K562 (cell line): ENCODE data around the gene SHISA2. TPM values are rescaled to one million over a fixed set of nuclear protein-coding genes. Genes with fewer than 3 reads are reported as not detected.

Experiments
- ATAC-seq: fragments of 200-7000 bp; cut with Tn5 transposase; 3 replicates; pipeline ENCODE4 v1.9.1; 2020; ENCODE audit warnings: moderate library complexity
- BruUV-seq: library from RNA; stranded (reverse); fragments of 400-500 nt; replicated peaks from 2 replicates; lab custom pipeline; 2021; lab: Mats Ljungman, UMichigan
- CTCF ChIA-PET: fragments of 300-600 bp; formaldehyde crosslinking; extraction: SDS; loops from one replicate; lab custom pipeline; 2021; ENCODE audit warnings: low intra/inter-chr PET ratio; lab: Yijun Ruan, JAX
- POLR2A ChIA-PET: fragments of 300-600, 350-650 bp; sonication (Branson Sonifier 250); formaldehyde crosslinking; extraction: SDS; loops from one replicate; lab custom pipeline; 2021; ENCODE audit warnings: antibody characterized with exemption, inconsistent platforms; lab: Yijun Ruan, JAX
- DNase-seq, 4 experiments: peaks; one replicate each; pipeline versions ENCODE4 v3.0.0 to v3.0.0-alpha.2; 2011 to 2018; ENCODE audit warnings: low spot score in 3 of 4, mixed read lengths in 3 of 4; ENCODE audit errors: extremely low read depth in 1 of 4
- FAIRE-seq: peaks from 2 replicates; lab custom pipeline; 2011; peaks lifted over from hg19 to GRCh38; lab: Jason Lieb, UNC
- H2AFZ ChIP-seq: 2 replicates; pipeline ENCODE4 v1.6.0; 2011; ENCODE audit warnings: low read depth, low read length, control low read depth, inconsistent platforms
- H3K27ac ChIP-seq: fragments of 200-600 bp; 3 replicates; pipeline ENCODE4 v1.8.0; 2011; ENCODE audit warnings: low read depth, mild to moderate bottlenecking, control low read depth, inconsistent platforms, low read length, moderate library complexity, mixed read lengths; ENCODE audit errors: extremely low read depth
- H3K27me3 ChIP-seq, 2 experiments: fragments of 300-600 bp in 1 of 2; 2 replicates in 1 of 2; 3 replicates in 1 of 2; pipeline versions ENCODE4 v1.6.0 to v1.8.0; 2011; ENCODE audit warnings: inconsistent platforms in 2 of 2, low read length in 2 of 2, mild to moderate bottlenecking in 1 of 2, mixed read lengths in 1 of 2, moderate library complexity in 1 of 2; ENCODE audit not compliant: control insufficient read depth in 2 of 2, insufficient read depth in 2 of 2
- H3K36me3 ChIP-seq: fragments of 300-600 bp; 3 replicates; pipeline ENCODE4 v1.8.0; 2011; ENCODE audit warnings: mild to moderate bottlenecking, low read length, inconsistent platforms; ENCODE audit not compliant: control insufficient read depth, insufficient read depth
- H3K4me1 ChIP-seq, 2 experiments: fragments of 200-600 bp in 1 of 2; replicated peaks in 1 of 2; 2 replicates in 1 of 2; 3 replicates in 1 of 2; pipeline versions ENCODE4 v1.5.1 to v1.8.0; 2011; ENCODE audit warnings: inconsistent platforms in 2 of 2, low read length in 2 of 2, mild to moderate bottlenecking in 1 of 2, mixed read lengths in 1 of 2, moderate library complexity in 1 of 2; ENCODE audit not compliant: control insufficient read depth in 2 of 2, insufficient read depth in 2 of 2
- H3K4me2 ChIP-seq: 2 replicates; pipeline ENCODE4 v1.6.1; 2011; ENCODE audit warnings: low read length, control low read depth, inconsistent platforms, mixed read lengths; ENCODE audit not compliant: insufficient read depth
- H3K4me3 ChIP-seq: fragments of 200-600 bp; sonication (generic), shearing (Covaris generic); 2 replicates; pipeline ENCODE4 v1.5.1; 2016; ENCODE audit warnings: control low read depth, inconsistent platforms
- H3K79me2 ChIP-seq: fragments of 200-600 bp; 3 replicates; pipeline ENCODE4 v1.8.0; 2011; ENCODE audit warnings: low read length, inconsistent platforms; ENCODE audit not compliant: control insufficient read depth, insufficient read depth
- H3K9ac ChIP-seq, 2 experiments: 2 replicates each; pipeline versions ENCODE4 v1.6.0 to v1.6.1; 2011; ENCODE audit warnings: low read depth in 2 of 2, low read length in 2 of 2, control low read depth in 1 of 2, inconsistent platforms in 1 of 2, mild to moderate bottlenecking in 1 of 2, mixed read lengths in 1 of 2; ENCODE audit not compliant: insufficient read depth in 1 of 2
- H3K9me1 ChIP-seq: one replicate; pipeline ENCODE4 v1.6.0; 2011; ENCODE audit warnings: inconsistent platforms, mild to moderate bottlenecking, low read length, moderate library complexity; ENCODE audit not compliant: control insufficient read depth, insufficient read depth
- H3K9me3 ChIP-seq: replicated peaks from 2 replicates; pipeline ENCODE4 v1.5.1; 2011; ENCODE audit warnings: low read depth, low read length, inconsistent platforms; ENCODE audit not compliant: control insufficient read depth, insufficient read depth
- H4K20me1 ChIP-seq: replicated peaks from 2 replicates; pipeline ENCODE4 v1.6.1; 2011; ENCODE audit warnings: low read length, inconsistent platforms, mixed read lengths; ENCODE audit not compliant: control insufficient read depth, insufficient read depth
- CAMTA2 ChIP-seq: fragments of 250-450 bp; sonication (Bioruptor Pico); conservative IDR thresholded peaks from 2 replicates; pipeline ENCODE4 v1.5.1; 2022
- CCAR2 ChIP-seq: fragments of 200-400 bp; formaldehyde crosslinking; IDR thresholded peaks from 2 replicates; pipeline ENCODE4 v1.6.1; 2017; ENCODE audit warnings: mild to moderate bottlenecking, low read depth, low read length
- COPS2 ChIP-seq: fragments of 450-650 bp; conservative IDR thresholded peaks from 2 replicates; pipeline ENCODE4 v1.6.1; 2016; ENCODE audit warnings: mild to moderate bottlenecking, moderate library complexity
- ELF1 ChIP-seq: fragments of 200-800 bp; sonication (Bioruptor generic); IDR thresholded peaks from 2 replicates; pipeline ENCODE4 v1.6.1; 2016; ENCODE audit warnings: missing genetic modification characterization, missing compliant biosample characterization
- GATAD2A ChIP-seq: fragments of 450-650 bp; IDR thresholded peaks from 2 replicates; pipeline ENCODE4 v1.6.1; 2017
- KLF13 ChIP-seq: fragments of 450-650 bp; IDR thresholded peaks from 2 replicates; pipeline ENCODE4 v1.6.1; 2016; ENCODE audit warnings: missing genetic modification characterization, low read depth, mild to moderate bottlenecking, missing compliant biosample characterization, moderate library complexity, borderline replicate concordance
- MCM7 ChIP-seq, 2 experiments: fragments of 450-650 bp; IDR thresholded peaks; 2 replicates each; pipeline ENCODE4 v1.6.1; 2016 to 2018
- NFATC3 ChIP-seq: fragments of 450-650 bp; IDR thresholded peaks from 2 replicates; pipeline ENCODE4 v1.6.1; 2017; ENCODE audit warnings: mild to moderate bottlenecking
- NFXL1 ChIP-seq: fragments of 450-650 bp; formaldehyde crosslinking; IDR thresholded peaks from 2 replicates; pipeline ENCODE4 v1.4.0; 2021; ENCODE audit warnings: mild to moderate bottlenecking
- NUFIP1 ChIP-seq: fragments of 450-650 bp; IDR thresholded peaks from 2 replicates; pipeline ENCODE4 v1.6.1; 2018; ENCODE audit not compliant: partially characterized antibody
- PURB ChIP-seq: sonication (generic); formaldehyde crosslinking; IDR thresholded peaks from 2 replicates; pipeline ENCODE4 v1.9.0; 2021; ENCODE audit warnings: low read depth, mild to moderate bottlenecking, missing genetic modification reagents
- RFX7 ChIP-seq: fragments of 250-450 bp; sonication (Bioruptor Pico); IDR thresholded peaks from 2 replicates; pipeline ENCODE4 v1.5.1; 2021; ENCODE audit warnings: mild to moderate bottlenecking
- SAP30 ChIP-seq: fragments of 200-600 bp; sonication (generic); IDR thresholded peaks from 2 replicates; pipeline ENCODE4 v1.6.1; 2012; ENCODE audit warnings: borderline replicate concordance, low read depth, mild to moderate bottlenecking, moderate library complexity, low read length, control low read depth, inconsistent platforms; ENCODE audit not compliant: insufficient read depth, poor library complexity, severe bottlenecking
- SMAD1 ChIP-seq: fragments of 150-350 bp; IDR thresholded peaks from 2 replicates; pipeline ENCODE4 v1.6.1; 2014; ENCODE audit warnings: low read length, low read depth; ENCODE audit not compliant: partially characterized antibody
- SREBF2 ChIP-seq: sonication (generic); formaldehyde crosslinking; IDR thresholded peaks from 2 replicates; pipeline ENCODE4 v1.4.0; 2020; ENCODE audit warnings: mild to moderate bottlenecking, missing genetic modification reagents
- XRCC3 ChIP-seq: fragments of 450-650 bp; IDR thresholded peaks from 2 replicates; pipeline ENCODE4 v1.6.1; 2017; ENCODE audit warnings: mild to moderate bottlenecking, moderate library complexity
- ZNF121 ChIP-seq: sonication (generic); formaldehyde crosslinking; conservative IDR thresholded peaks from 2 replicates; pipeline ENCODE4 v1.8.0; 2022; ENCODE audit warnings: missing genetic modification reagents
- ZNF324 ChIP-seq: fragments of 250-450 bp; sonication (Bioruptor Pico); IDR thresholded peaks from 2 replicates; pipeline ENCODE4 v1.4.0; 2020; ENCODE audit warnings: mild to moderate bottlenecking
- ZNF717 ChIP-seq: fragments of 250-450 bp; sonication (Bioruptor Pico); IDR thresholded peaks from 2 replicates; pipeline ENCODE4 v1.5.0; 2021
- WGBS: fragments of 100-300 bp; shearing (Covaris generic); methylation state at CpG from one replicate; pipeline ENCODE4 v1.1.6; 2016; ENCODE audit warnings: low coverage, mixed read lengths; ENCODE audit not compliant: insufficient coverage; ENCODE audit errors: missing lambda C conversion rate; 5-methylcytosine and 5-hydroxymethylcytosine counted together
- in situ Hi-C: fragments of 300-500 bp; cut with MboI; formaldehyde crosslinking; loops from 4 replicates; pipeline ENCODE4 v1.15.0; 2018; ENCODE audit warnings: inconsistent platforms, mixed read lengths
- intact Hi-C: fragments of 100-400 bp; cut with micrococcal nuclease; formaldehyde crosslinking; loops from 2 replicates; pipeline ENCODE4 v1.14.2; 2022
- polyA plus RNA-seq, 8 experiments: library from polyadenylated mRNA; depleted of rRNA in 4 of 8; stranded (reverse) in 5 of 8; unstranded in 3 of 8; fragments of >200 nt; fragmentation: Nextera tagmentation in 2 of 8; fragmentation: Illumina TruSeq in 1 of 8; extraction: Ambion mirVana in 2 of 8; extraction: Trizol in 1 of 8; gene quantifications; 2 replicates each; pipeline versions ENCODE4 v1.2.1 to v1.2.3, GENCODE V29; 2011 to 2014; ENCODE audit warnings: inconsistent platforms in 1 of 8, missing spikeins in 1 of 8
- total RNA-seq, 7 experiments: library from RNA; depleted of rRNA in 6 of 7; stranded (reverse); fragments of >200 nt in 6 of 7; fragmentation: Illumina TruSeq in 2 of 7; extraction: Trizol in 2 of 7; gene quantifications; 2 replicates each; pipeline versions ENCODE4 v1.2.1 to v1.2.3, GENCODE V29; 2011 to 2021; ENCODE audit warnings: low replicate concordance in 1 of 7
- TF ChIP-seq, protein P1 (sequence below): fragments of 250-450 bp; sonication (Bioruptor Pico); IDR thresholded peaks from 2 replicates; pipeline ENCODE4 v1.4.0; 2020; ENCODE audit warnings: mild to moderate bottlenecking, moderate library complexity

Gene SHISA2
- total and polyA plus RNA-seq, 9 of the 15 experiments (the other 6 are each of a cell fraction or from before 2014, with no cell fraction given), result not detected

DNA sequence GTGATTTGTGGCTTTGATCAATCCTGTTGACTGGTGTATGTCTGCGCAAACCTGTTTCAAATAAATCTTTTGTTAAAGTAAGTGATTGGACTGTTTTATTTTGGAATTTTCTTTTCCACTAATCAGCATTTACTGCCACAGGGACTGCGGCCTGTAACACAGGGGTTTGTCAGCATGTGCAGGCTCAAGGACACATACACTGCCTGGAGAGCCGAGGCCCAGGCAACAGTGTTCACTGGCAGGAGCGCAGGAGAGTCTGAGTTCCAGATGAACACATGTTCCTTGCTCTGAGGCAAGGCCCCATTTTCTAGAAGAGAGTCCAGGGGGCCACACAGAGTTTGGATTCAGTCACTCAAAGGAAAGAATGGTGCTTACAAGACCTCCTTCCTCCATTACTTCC is 26.0 kb downstream of the SHISA2 start:
- no peak overlapping the region for H3K4me2 ChIP-seq
- TF ChIP-seq ZNF717 (CRISPR knock-in tag) (no peak), KLF13 (tag) (no peak), ZNF121 (CRISPR knock-in tag) (no peak), SREBF2 (CRISPR knock-in tag) (no peak), CAMTA2 (no peak), ELF1 (tag) (no peak), NFATC3 (no peak), SMAD1 (no peak)
- no TSS peak for BruUV-seq

DNA sequence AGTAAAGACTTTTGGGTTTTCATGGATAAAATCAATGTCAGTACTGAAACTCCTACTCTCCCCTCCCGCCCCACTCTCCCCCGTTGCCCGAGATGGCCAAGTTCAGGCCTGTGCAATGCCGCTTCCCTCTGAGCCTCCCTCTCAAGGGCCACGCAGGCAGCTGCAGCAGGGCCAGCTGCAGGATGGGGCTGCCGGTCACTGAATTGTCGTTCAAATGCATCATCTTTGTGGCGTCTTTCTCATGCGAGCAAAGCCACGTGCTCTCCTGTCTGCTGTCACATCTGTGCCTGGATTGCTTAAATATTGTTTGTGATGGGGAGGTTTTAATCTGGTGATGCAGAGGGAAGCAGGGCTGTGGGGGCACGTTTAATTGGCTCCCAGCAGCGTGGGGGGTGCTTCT is 26.6 kb downstream of the SHISA2 start:
- Histone ChIP-seq H3K4me3 (no peak overlapping the region), H3K9me3 (no peaks in the 10 kb centered on the region), H2AFZ (no peak overlapping the region), H3K79me2 (no peaks in the 10 kb centered on the region), H3K4me1 (no peaks in the 10 kb centered on the region), H3K4me2 (no peak overlapping the region), H3K9ac (no peak overlapping the region), H3K36me3 (no peaks in the 10 kb centered on the region), H3K27me3 (peaks cover 0 to 19% of the 10 kb centered on the region in 2 experiments), H3K9me1 (no peaks in the 10 kb centered on the region), H3K27ac (no peak overlapping the region), H4K20me1 (no peaks in the 10 kb centered on the region)
- ATAC-seq (no peak), DNase-seq (no peak), FAIRE-seq (no peak)
- ChIA-PET POLR2A (no interaction called here), CTCF (no interaction called here)
- 1% methylated on average over 8 of the region's 12 CpGs for WGBS
- in situ Hi-C loops, result no loop called here
- intact Hi-C loops, result no loop called here
- no TSS peak for BruUV-seq
- TF ChIP-seq, protein P1, sequence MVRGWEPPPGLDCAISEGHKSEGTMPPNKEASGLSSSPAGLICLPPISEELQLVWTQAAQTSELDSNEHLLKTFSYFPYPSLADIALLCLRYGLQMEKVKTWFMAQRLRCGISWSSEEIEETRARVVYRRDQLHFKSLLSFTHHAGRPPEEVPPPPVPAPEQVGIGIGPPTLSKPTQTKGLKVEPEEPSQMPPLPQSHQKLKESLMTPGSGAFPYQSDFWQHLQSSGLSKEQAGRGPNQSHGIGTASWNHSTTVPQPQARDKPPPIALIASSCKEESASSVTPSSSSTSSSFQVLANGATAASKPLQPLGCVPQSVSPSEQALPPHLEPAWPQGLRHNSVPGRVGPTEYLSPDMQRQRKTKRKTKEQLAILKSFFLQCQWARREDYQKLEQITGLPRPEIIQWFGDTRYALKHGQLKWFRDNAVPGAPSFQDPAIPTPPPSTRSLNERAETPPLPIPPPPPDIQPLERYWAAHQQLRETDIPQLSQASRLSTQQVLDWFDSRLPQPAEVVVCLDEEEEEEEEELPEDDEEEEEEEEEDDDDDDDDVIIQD (CRISPR knock-in tag), result no peak
- no peak for TF ChIP-seq MCM7 (IDR thresholded peaks at IDR 0.05)
- no peak for TF ChIP-seq XRCC3
- TF ChIP-seq PURB (CRISPR knock-in tag), result no peak
- no peak for TF ChIP-seq RFX7 (CRISPR knock-in tag)
- TF ChIP-seq COPS2, result no peak
- TF ChIP-seq GATAD2A, result no peak
- TF ChIP-seq NUFIP1, result no peak
- no peak for TF ChIP-seq NFXL1
- TF ChIP-seq SAP30, result no peak
- no peak for TF ChIP-seq ZNF324 (CRISPR knock-in tag)
- TF ChIP-seq CCAR2, result no peak

More for the DNA sequence above, 26.0 kb downstream of the SHISA2 start:
- peaks cover 0 to 14% of the 10 kb centered on the region in 2 experiments for H3K27me3 ChIP-seq
- H3K9me1 ChIP-seq, result no peaks in the 10 kb centered on the region
- H3K4me1 ChIP-seq, result no peaks in the 10 kb centered on the region
- H4K20me1 ChIP-seq, result no peaks in the 10 kb centered on the region
- H3K27ac ChIP-seq, result no peak overlapping the region
- H3K9ac ChIP-seq, result no peak overlapping the region
- ATAC-seq, result no peak
- H2AFZ ChIP-seq, result no peak overlapping the region
- H3K36me3 ChIP-seq, result no peaks in the 10 kb centered on the region
- no peaks in the 10 kb centered on the region for H3K9me3 ChIP-seq
- POLR2A ChIA-PET, result no interaction called here
- no peaks in the 10 kb centered on the region for H3K79me2 ChIP-seq
- no peak overlapping the region for H3K4me3 ChIP-seq
- no peak for DNase-seq
- CTCF ChIA-PET, result no interaction called here
- in situ Hi-C loops (no loop called here), intact Hi-C loops (no loop called here)
- WGBS, result 1% methylated on average over 4 of the region's 4 CpGs
- no peak for FAIRE-seq
